GM18951 (cell line): ENCODE results near the gene SDF4.
"Not testable (repeated sequence)": the region's sequence is repeated elsewhere in the genome, so short reads cannot be mapped to it uniquely, and the experiment has no call there.

ENCODE experiments used
- POLR2A ChIP-seq: IDR thresholded peaks from 4 replicates; pipeline ENCODE4 v1.6.1; 2011; ENCODE audit warnings: mild to moderate bottlenecking; ENCODE audit not compliant: insufficient read length, insufficient read depth; ENCODE audit errors: extremely low read depth
- in situ Hi-C: fragments of 300-500 bp; cut with MboI; formaldehyde crosslinking; loops from one replicate; pipeline ENCODE4 v1.12.0; 2022; ENCODE audit warnings: low sequenced_read_pairs, mixed read lengths, inconsistent platforms; ENCODE audit not compliant: unreplicated experiment

SDF4 gene

GRCh38 chr1:1254667-1254998 is 22.8 kb upstream of the SDF4 start:
- in situ Hi-C loops: no loop called here
- TF ChIP-seq POLR2A: no peak

GRCh38 chr1:1253972-1254666 is 22.3 kb upstream of the SDF4 start:
- no peak for TF ChIP-seq POLR2A
- in situ Hi-C loops: no loop called here

- TF ChIP-seq POLR2A: no peak
- in situ Hi-C loops: no loop called here
Measured at GRCh38 chr1:1253314-1253713, 21.5 kb upstream of the SDF4 start.

- in situ Hi-C loops: no loop called here
- TF ChIP-seq POLR2A: peak; percentile 45
Measured at GRCh38 chr1:1250786-1251284, 19.0 kb upstream of the SDF4 start.

GRCh38 chr1:1248009-1248913 is 16.5 kb upstream of the SDF4 start:
- in situ Hi-C loops: not testable (repeated sequence)

GRCh38 chr1:1247341-1247913 is 15.6 kb upstream of the SDF4 start:
- no peak for TF ChIP-seq POLR2A
- in situ Hi-C loops: no loop called here

- TF ChIP-seq POLR2A: no peak
- in situ Hi-C loops: no loop called here
Measured at GRCh38 chr1:1246577-1247340, 15.0 kb upstream of the SDF4 start, which contains the start of gene C1QTNF12. TSS of gene C1QTNF12 (minus strand) at chr1:1246722. CDS start at chr1:1246690, 32 bp downstream.

GRCh38 chr1:1245817-1246576 is 14.2 kb upstream of the SDF4 start:
- TF ChIP-seq POLR2A: no peak
- in situ Hi-C loops: no loop called here

- TF ChIP-seq POLR2A: no peak
- in situ Hi-C loops: no loop called here
Measured at GRCh38 chr1:1245178-1245816, 13.5 kb upstream of the SDF4 start.

- TF ChIP-seq POLR2A: no peak
- in situ Hi-C loops: no loop called here
Measured at GRCh38 chr1:1244192-1244811, 12.5 kb upstream of the SDF4 start.

GRCh38 chr1:1243807-1244191 is 12.0 kb upstream of the SDF4 start:
- in situ Hi-C loops: no loop called here
- TF ChIP-seq POLR2A: no peak

GRCh38 chr1:1243266-1243660 is 11.5 kb upstream of the SDF4 start:
- TF ChIP-seq POLR2A: no peak
- in situ Hi-C loops: no loop called here
